NCI-H526 treated with DMSO at 0.1 percent for 48 hours (cell line): ENCODE measurements around the gene PIGT.

Experiments
- DNase-seq: peaks from one replicate; lab custom pipeline; 2025; lab: John Stamatoyannopoulos, UW

PIGT gene

DNA sequence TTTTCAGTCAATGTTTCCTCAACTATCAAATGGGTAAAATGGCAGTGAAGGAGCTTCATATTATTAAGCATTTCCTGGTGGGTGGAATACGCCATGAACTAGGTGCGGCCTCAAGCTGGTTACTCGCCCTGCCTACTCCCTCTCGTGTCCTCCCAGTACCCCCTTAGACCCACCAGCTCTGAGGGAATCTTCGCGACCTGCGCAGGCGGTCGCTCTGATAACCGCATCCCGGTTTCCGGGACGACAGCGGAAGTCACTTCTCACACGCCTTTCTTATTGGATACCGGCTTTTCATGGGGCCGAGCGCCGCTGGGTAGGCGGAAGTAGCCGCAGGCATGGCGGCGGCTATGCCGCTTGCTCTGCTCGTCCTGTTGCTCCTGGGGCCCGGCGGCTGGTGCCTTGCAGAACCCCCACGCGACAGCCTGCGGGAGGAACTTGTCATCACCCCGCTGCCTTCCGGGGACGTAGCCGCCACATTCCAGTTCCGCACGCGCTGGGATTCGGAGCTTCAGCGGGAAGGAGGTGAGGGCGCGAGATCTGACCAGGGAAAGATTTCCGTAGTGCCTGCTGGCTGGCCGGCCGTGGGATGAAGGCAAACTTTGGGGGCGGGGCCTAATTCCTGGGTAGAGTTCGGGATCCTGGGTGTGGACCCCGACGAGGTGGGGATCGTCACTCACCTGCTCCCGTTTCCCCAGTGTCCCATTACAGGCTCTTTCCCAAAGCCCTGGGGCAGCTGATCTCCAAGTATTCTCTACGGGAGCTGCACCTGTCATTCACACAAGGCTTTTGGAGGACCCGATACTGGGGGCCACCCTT, at the start of gene PIGT:
TSS of gene PIGT (plus strand) at position 320 of the 816 bp plus-strand sequence. CDS start at position 336, 16 bp downstream.
- peak; percentile 80 for DNase-seq

DNA sequence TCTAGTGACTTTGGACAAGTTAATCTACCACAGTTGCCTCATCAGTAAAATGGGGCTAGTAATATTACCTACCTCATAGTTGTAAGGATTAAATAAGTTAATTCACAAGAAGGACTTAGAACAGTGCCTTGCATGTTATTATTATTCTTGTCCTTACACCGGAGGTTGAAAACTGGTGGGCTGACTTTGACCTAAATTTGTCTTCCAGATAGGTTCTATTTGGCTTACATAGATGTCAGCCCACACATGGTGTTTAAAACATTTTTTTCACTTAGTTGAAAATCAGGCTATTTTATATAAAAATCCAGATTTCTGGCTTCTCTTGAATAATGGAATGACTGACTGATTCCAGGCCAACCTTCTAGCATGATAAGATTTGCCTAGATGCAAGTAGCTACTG, 49.7 kb upstream of the PIGT start:
- DNase-seq, result no peak

DNA sequence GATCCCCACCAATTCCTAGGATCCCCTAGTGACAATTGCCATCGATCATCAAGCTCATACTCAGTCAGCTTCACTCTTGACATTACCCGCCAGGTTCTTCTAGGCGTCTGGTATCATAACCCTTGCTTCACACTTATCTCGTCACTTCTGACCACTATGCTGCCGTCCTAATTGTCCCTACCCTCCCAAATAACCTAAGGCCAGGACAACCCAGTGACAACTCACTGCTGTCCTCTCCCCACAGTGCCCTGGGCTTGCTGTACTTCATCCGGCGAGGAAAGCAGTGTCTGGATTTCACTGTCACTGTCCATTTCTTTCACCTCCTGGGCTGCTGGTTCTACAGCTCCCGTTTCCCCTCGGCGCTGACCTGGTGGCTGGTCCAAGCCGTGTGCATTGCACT, 49.3 kb upstream of the PIGT start:
- DNase-seq, result no peak

DNA sequence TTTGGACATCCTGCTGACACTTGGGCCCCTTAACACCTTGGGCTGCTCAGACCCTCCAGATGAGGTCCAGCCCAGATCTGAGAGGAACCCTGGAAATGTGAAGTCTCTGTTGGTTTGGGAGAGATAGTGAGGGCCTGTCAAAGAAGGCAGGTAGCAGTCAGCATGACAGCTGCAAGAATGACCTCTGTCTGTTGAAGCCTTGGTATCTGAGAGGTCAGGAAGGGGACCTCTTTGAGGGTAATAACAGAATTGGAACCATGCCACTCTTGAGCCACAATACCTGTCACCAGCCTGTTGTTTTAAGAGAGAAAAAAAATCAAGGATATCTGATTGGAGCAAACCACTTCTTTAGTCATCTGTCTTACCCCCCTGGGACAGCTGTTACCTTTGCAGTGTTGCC, 48.8 kb upstream of the PIGT start:
- no peak for DNase-seq

DNA sequence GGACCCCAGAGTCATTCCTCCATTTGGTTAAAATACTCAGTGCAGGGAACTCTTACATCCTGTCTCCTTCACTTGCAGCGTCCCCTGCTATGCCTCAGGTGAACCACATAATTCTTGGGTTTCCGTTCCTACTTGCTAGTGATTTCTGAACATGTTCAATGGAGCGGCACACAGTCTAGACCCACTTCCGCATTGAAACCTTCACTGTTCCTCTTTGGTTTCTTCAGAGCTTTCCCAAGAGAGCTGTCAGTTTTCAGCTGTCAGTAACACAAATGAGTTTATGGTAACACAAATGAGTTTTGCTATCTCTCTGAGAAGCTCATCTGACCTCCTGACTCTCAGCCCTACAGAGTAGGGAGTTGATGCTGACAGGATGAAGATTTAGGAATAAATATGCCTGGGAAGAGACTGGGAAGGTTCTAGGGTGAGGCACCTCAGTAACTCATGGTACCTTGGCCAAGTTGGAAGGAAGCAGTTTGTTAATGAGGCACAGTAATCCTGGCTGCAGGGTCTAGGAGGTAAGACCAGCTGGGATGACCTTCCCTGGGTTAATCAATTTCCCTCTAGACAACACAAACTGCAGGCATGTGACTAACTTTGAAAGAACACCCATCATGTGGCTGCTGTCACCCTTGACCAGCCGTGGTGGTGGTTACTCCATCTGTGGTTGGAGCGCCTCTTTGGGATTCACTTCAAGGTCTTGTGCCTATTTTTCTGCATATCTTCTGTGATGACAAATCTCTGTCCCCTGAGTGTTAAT, 47.5 kb upstream of the PIGT start:
- no peak for DNase-seq

DNA sequence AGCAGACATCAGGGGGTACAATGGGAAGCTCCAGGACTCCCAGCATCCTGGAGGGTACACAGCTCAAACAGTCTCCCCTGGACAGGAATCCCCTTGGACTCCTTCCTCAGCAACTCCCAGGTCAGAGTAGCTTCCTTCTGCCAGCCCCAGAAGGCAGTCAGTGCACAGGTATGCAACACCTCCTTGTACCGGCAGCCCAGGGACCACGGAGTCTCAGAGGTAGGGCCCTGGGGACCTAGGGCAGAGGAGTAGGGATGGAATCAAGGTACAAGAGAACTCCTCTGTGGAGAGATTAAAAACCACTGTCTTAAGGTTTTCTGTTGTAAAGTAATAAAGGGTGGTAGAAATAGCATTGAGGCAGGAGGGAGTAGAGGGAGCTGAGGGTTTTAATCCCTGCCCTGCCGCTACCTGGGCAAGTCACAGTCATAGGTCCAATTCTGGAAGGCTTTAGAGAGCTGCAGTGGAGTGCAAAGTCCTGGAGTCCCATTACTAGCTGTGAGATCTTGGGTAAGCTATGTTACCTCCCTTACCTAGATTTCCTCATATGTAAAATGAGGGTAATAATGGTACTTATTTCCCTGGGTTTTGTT, 45.3 kb upstream of the PIGT start:
- no peak for DNase-seq

DNA sequence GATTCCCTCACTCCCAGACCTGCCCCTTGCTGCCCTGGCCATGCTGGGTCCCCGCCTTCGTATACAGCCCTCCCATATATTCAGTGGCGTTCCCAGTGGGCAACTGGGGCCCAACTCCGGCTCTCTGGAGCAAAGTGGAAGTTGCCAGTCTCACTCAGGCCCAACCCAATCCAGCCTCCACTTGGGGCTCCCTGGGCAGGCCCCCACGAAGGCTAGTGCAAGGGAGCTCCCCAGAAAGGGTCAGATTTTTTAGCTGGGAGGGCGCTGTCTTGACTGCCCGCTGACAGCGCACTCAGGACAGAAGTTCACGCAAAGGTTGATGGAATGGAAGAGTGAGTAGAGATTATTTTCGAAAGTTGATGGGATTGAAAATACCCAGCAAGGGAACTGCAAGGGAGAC, 43.7 kb upstream of the PIGT start:
- no peak for DNase-seq

DNA sequence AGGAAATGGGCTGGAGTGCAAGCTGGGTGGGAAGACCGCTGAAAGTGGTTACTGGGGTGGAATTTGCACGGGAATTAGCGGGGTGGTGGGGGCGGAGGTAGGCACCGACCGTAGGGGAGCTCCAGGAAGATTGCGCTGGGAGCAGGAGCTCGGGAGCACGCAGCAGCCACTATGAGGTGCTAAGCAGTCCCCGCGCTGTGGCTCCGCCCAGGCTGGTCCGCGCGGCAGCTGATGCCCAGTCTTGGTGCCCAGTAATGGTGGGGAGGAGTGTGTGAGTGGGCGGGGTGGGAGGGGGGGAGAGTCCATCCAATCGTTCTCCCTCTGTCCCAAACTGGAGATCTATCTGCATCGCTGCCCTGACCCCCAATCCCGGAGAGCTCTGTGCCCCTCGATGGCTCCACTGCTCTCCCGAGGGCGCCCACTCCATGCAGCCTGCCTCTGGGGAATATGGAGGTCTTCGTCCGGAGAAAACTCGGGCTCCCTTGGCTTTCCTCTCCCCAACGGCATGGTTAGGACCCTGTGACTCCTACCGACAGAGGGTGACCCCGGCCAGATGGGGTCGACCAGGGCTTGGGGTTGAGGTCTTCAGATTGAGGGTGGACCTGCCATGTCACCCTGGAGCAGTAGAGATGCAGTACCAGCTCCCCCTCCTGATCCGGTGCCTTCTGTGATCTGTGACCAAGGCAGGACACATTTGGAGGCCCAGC, 43.1 kb upstream of the PIGT start:
- DNase-seq, result no peak

DNA sequence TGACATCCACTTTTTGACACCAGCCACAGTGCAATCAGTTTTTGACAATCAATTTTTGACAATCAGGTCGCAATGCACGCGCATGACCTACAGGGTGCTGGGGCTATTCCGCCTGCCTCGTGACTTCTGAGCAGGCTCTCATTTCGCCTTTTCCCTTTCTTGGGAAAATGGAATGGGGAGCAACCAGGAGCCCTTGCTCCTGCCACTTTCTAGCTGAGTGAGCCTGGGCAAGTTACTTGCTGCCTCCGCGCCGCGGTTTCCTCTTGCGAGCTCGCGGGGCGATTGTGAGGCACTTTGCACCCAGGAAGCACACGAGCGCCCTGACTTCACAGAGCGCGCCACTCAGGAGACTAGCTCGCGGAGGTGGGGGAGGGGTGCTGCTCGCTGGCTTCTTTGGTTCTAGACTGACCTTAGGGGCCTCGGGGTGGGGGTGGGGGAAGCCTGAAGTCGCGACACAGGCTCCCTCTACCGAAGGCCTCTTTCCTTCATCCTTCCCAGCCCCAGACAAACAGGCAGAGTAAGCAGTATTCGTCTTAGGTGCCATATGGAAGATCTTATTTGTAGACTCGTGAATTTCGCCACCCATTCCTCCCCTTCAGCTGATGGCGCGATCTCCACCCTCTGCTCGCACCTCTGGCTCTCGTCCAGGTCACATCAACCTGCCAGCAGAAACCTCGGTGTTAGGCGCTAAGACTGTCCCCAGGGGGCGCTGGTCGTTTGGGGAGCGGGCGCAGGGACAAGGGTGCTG, 42.4 kb upstream of the PIGT start:
- peak; percentile 90 for DNase-seq

DNA sequence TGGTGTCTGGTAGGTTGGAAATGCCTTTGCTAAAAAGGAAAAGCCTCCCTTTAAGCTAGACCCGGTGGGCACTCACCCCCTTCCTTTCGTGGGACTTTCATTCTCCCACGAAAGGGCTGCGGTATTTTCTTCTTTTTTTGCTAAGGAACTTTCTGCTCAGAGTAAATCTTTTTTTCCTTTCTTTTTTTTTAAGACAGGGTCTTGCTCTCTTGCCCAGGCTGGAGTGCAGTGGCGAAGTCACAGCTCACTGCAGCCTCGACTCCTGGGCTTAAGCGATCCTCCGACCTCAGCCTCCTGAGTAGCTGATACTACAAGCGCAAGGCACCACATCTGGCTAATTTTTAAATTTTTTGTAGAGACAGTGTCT, 41.9 kb upstream of the PIGT start:
- no peak for DNase-seq

DNA sequence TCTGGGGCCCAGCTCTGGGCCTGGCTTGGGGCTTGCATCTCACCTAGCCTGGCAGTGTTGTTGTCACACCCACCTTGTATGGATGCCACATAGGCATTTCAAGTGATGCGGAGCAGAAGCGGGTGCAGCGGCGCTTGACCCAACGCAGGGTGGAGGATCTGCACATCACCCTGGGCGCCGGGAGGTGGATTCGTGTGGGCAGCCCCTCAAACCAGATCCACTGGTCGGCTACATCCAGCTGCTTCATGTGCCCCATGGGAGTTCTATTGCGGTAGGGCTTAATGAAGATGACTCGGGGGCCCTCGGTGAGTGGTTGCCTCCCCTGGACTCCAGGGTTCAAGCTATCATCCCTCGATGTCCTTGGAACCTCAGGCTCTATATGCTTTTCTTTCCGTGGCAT, 41.0 kb upstream of the PIGT start:
- DNase-seq, result no peak

DNA sequence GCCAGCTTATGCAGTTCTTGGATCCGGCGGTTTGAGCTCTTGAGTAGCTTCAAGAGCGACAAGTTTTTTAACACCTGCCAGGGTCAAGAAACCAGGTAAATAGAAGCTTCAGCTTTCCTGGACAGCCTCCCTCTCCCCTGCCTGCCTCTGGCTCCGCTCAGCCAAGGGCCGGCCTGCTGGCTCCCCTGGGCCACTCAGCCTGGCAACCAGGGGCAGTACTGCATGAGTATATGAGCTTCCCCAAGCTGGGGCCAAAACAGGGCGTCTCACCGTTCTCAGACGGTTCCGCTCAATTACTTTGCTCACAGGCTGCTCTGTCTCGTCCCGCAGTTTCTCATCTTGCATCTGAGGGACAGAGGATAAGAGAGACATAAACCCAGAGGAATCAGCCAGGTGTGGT, 38.7 kb upstream of the PIGT start:
- DNase-seq, result peak; percentile 46

DNA sequence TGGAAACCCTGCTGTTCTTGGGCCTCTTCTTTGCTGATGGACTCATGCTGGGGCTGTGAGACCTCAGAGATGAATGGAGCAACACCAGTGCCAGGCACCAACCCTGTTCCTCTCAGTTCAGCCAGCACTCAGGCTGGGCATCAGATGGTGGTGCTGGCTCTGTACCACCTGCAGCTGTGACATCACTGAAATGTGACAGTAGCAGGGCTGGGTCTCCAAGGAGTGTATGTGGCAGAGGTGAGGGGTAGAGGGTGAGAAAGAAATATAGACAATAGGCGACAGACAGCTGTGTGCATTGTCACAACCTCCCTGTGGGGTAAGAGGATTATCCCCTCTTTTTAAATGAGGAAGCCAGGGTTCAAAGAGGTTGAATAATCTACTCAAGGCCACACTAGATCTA, 37.8 kb upstream of the PIGT start, which contains the start of gene TP53TG5:
TSS of gene TP53TG5 (minus strand) at position 135 of the 400 bp plus-strand sequence. CDS start at position 46, 89 bp downstream.
- DNase-seq, result no peak

DNA sequence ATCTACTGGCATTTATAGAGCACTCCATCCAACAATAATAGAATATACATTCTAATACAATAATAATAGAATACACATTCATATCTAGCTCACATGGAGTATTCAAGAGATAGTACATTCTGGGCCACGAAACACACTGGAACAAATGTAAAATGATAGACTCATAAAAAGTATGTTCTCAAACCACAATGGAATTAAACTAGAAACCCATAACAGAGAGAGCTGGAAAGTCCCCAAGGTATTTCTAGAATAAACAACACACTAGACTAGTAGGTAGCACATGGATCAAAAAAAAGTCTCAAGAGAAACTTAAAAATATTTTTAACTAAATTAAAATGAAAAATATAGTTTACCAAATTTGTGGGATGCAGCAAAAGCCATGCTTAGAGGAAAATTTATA, 28.7 kb upstream of the PIGT start:
- DNase-seq, result no peak

DNA sequence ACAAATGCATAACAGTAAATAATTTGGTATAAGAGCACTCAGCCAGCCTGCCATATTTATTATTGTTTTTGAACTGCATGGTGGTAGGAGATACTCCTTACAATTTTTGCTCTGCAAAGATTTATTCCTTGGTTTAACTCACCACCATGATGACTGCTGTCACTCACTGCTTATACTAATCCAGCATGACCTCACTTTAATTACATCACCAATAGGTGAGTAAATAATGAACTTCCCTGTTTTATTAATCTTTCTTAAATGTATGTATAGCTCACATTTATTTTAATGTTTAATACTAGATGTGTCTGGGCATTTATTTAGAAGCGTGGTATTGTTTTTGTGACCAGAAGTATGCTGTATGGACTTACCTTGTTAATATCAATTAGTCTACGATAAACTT, 25.0 kb upstream of the PIGT start:
- DNase-seq, result no peak

DNA sequence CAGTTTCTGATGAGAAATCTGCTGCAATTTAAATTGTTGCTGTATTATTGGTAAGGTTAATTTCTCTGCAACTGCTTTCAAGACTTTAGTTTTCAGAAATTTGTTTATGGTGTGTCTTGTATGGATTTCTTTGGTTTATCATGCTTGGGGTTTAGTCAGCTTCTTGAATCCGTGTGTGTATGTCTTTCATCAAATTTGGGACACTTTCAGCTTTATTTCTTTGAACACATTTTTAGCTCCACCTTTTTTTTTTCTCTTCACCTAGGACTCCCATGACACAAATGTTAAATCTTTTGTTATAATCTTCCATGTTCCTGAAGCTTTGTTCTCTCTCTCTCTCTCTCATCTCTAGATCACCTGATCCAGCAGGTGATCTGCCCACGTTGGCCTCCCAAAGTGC, 24.4 kb upstream of the PIGT start:
- DNase-seq, result no peak

DNA sequence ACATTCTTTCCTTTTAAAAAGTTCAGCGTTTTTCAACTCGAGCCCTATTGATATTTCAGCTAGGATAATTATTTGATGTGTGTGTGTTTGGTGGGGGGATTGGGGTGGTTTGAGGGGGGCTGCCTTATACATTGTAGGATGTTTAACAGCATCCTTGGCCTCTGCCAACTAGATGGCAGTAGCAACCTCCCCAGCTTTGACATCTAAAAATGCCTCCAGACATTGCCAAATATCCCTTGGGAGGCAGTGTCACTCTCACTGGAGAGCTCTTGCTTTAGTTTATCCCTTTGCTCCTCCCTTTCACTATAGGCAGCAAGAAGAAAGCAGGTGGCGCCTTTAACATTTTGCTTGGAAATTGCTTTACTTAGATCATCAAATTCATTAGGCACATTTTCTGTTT, 23.2 kb upstream of the PIGT start:
- no peak for DNase-seq

DNA sequence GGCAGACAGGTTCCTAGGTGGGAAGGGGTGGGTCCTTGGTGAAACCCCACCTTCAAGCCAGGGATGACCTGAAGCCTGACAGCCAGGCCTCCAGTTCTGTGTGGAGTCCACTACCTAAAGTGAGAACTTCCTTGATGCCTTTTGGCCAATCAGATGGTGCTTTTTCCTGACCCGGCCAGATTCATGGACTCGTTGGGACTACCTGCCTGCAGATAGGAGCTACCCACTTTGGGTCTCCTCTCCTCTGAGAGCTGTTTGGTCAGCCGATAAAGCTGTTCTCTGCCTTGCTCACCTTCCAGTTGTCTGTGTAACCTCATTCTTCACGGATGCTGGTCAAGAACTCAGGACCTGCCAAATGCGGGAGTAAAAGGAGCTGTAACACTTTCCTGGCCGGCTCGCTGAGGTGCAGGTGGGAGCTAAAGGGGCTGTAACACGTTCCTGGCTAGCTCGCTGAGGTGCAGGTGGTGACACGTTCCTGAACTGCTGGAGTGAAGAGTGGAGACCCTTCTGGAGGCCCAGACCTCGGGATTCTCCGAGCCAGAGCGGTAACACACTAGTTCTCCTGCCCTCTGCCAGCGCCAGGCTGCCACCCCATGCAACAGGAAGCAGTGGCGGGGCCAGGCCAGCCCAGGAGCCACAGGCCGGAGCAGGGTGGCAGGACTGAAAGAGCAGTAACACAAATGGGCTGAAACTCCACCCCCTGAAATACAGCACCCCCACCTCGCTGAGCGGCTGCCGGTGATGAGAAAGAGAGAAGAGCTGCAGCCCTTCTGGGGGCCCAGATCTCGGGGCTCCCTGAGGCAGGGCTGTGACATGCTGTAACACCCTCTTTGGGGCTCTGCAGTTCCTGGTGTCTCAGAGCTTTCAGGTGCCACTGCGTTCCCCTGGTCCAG, 21.5 kb upstream of the PIGT start:
- no peak for DNase-seq

DNA sequence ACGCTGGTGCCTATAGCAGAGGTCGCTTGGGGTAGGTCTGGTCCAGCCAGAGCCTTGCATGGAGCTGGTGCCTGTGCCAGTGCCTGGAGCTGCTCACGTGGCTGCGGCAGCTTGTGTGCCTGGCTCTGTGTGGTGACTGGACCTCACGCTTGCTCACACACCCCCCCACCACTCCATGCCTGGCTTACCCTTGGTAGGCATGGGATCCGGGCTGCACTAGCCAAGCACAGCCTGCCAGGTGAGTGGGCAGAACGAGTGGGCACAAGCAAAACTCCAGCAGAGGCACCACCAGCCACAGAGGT, 20.9 kb upstream of the PIGT start:
- DNase-seq, result no peak

DNA sequence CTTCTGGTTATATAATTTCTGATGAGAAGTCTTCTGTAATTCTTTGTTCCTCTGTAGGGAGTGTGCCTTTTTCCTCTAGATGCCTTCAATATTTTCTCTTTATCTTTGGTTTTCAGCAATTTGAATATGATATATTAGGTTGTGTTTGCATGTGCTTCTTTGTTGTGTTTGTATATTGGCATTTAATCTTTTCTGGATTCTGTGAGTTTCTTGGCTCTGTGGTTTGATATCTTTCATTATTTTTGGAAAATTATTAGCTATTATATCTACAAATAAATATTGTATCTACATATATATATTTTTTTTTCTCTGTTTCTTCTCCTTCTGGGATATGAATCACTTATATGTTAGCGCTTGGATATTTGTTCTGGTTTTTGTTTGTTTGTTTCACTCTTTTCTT, 16.9 kb upstream of the PIGT start:
- no peak for DNase-seq
